Aorta (tissue), 5 donors: ENCODE results near the gene MYO1E. TPM values are rescaled to one million over a fixed set of nuclear protein-coding genes. Genes with fewer than 3 reads are reported as not detected.

Source experiments
- ATAC-seq: fragments of 200-7000 bp; cut with Tn5 transposase; one replicate; pipeline ENCODE4 v1.9.1; 2022; ENCODE audit warnings: moderate library complexity; ENCODE audit not compliant: low FRiP score
- DNase-seq, 2 donors: peaks; one replicate each; pipeline ENCODE4 v3.0.0-alpha.2; 2020
- H3K27ac ChIP-seq, 2 donors: one replicate each; pipeline ENCODE4 v1.5.1; 2013; ENCODE audit warnings: low read length in 2 of 2, mild to moderate bottlenecking in 2 of 2, moderate library complexity in 2 of 2, control low read depth in 1 of 2, inconsistent platforms in 1 of 2, low read depth in 1 of 2
- H3K27me3 ChIP-seq, 2 donors: one replicate each; pipeline ENCODE4 v1.6.1; 2013; ENCODE audit warnings: control low read depth in 1 of 2, low read length in 1 of 2, mild to moderate bottlenecking in 1 of 2, moderate library complexity in 1 of 2; ENCODE audit not compliant: insufficient read depth in 2 of 2, control insufficient read depth in 1 of 2
- H3K36me3 ChIP-seq, 2 donors: one replicate each; pipeline ENCODE4 v1.6.1; 2013; ENCODE audit warnings: control low read depth in 1 of 2, low read length in 1 of 2, mild to moderate bottlenecking in 1 of 2; ENCODE audit not compliant: insufficient read depth in 2 of 2, control insufficient read depth in 1 of 2
- H3K4me1 ChIP-seq, 2 donors: one replicate each; pipeline ENCODE4 v1.6.1; 2013; ENCODE audit warnings: low read length in 2 of 2, control low read depth in 1 of 2, mild to moderate bottlenecking in 1 of 2, moderate library complexity in 1 of 2; ENCODE audit not compliant: insufficient read depth in 2 of 2, control insufficient read depth in 1 of 2
- H3K4me3 ChIP-seq, 2 donors: one replicate each; pipeline ENCODE4 v1.5.1; 2013; ENCODE audit warnings: low read length in 2 of 2, control low read depth in 1 of 2, mild to moderate bottlenecking in 1 of 2
- H3K9me3 ChIP-seq: one replicate; pipeline ENCODE4 v1.6.1; 2013; ENCODE audit warnings: mild to moderate bottlenecking, low read length; ENCODE audit not compliant: control insufficient read depth
- WGBS, 2 donors: extraction: QIAGEN DNeasy Blood & Tissue Kit; methylation state at CpG; one replicate each; pipeline ENCODE4 v1.1.7; 2013; 5-methylcytosine and 5-hydroxymethylcytosine counted together
- intact Hi-C, 2 donors: fragments of 100-400 bp; cut with DNase I; formaldehyde crosslinking; loops; one replicate each; pipeline versions ENCODE4 v1.14.2 to v1.15.0; 2022
- polyA plus RNA-seq, 2 donors: library from polyadenylated mRNA; stranded (reverse); fragments of 200-250 nt; gene quantifications; one replicate each; pipeline ENCODE4 v1.2.3, GENCODE V29; 2013
- total RNA-seq, 2 donors: library from RNA; stranded (reverse); fragmentation: NEBNext Ultra II Directional; extraction: Animal tissue kit (Norgen Biotek cat#: 25700); gene quantifications; one replicate each; pipeline ENCODE4 v1.2.1, GENCODE V29; 2021
- donor health status: healthy with polysubstance abuse.
- donor health status: Bipolar disorder and iron deficiency.
- donor health status: DM: no; HTN: no; CAD: no.
- donor health status: DM: no; HTN: no; CAD: no.
- donor health status: DM: yes; HTN: yes; CAD: no.

MYO1E gene
- total and polyA plus RNA-seq, 4 donors = 44.6 to 225 (median 105) TPM

- no peak for DNase-seq
- no peaks in the 10 kb centered on the region for H3K9me3 ChIP-seq
- ATAC-seq = no peak
- 97 to 98% methylated on average over 5 of the region's 5 CpGs for WGBS, 2 donors
- H3K36me3 ChIP-seq = peaks cover 2 to 6% of the 10 kb centered on the region in 2 donors
- no peak overlapping the region for H3K27ac ChIP-seq
- intact Hi-C loops = loop anchor here (5.0 to 10.0 kb wide), 2 partner anchors 139 to 322 kb away; no protein-coding TSS in a partner anchor
- no peaks in the 10 kb centered on the region for H3K27me3 ChIP-seq
- H3K4me1 ChIP-seq = peaks cover 0 to 5% of the 10 kb centered on the region in 2 donors
- no peak overlapping the region for H3K4me3 ChIP-seq
These were observed 199.5 kb downstream of the MYO1E start for GRCh38 chr15:59173194-59173593.

- intact Hi-C loops = loop anchor here (5.0 to 10.0 kb wide), 2 partner anchors 140 to 322 kb away; no protein-coding TSS in a partner anchor
- ATAC-seq = no peak
- H3K4me3 ChIP-seq = no peak overlapping the region
- DNase-seq = no peak
- H3K36me3 ChIP-seq = peaks cover 2 to 4% of the 10 kb centered on the region in 2 donors
- 98 to 99% methylated on average over 7 of the region's 7 CpGs for WGBS, 2 donors
- no peak overlapping the region for H3K27ac ChIP-seq
- H3K27me3 ChIP-seq = no peaks in the 10 kb centered on the region
- H3K9me3 ChIP-seq = no peaks in the 10 kb centered on the region
- H3K4me1 ChIP-seq = peaks cover 0 to 5% of the 10 kb centered on the region in 2 donors
These were observed 200.3 kb downstream of the MYO1E start for GRCh38 chr15:59172289-59172901.

GRCh38 chr15:59171067-59171397 lies 201.6 kb downstream of the MYO1E start:
- WGBS, 2 donors = 96% methylated on average over 8 of the region's 8 CpGs
- ATAC-seq = no peak
- Histone ChIP-seq H3K9me3 (no peaks in the 10 kb centered on the region), H3K4me3 (no peak overlapping the region), H3K27ac (peak overlapping the region; percentile 55 to 63), H3K27me3 (no peaks in the 10 kb centered on the region), H3K4me1 (peaks cover under 1 to 10% of the 10 kb centered on the region in 2 donors), H3K36me3 (peaks cover 0 to 1% of the 10 kb centered on the region in 2 donors)
- intact Hi-C loops = loop anchor here (2.0 to 10.0 kb wide), 3 partner anchors 141 to 324 kb away; partner anchors contain the start of gene MYO1E (in 1 of the 2)
- no peak for DNase-seq

- peak; percentile 87 to 91 for DNase-seq
- intact Hi-C loops = loop anchor here (2.0 to 10.0 kb wide), 3 partner anchors 142 to 324 kb away; partner anchors contain the start of gene MYO1E (in 1 of the 2)
- peaks cover 0 to 1% of the 10 kb centered on the region in 2 donors for H3K36me3 ChIP-seq
- WGBS, 2 donors = 34 to 36% methylated on average over 12 of the region's 12 CpGs
- H3K27me3 ChIP-seq = no peaks in the 10 kb centered on the region
- peak overlapping the region; percentile 63 to 99 for H3K27ac ChIP-seq
- H3K9me3 ChIP-seq = no peaks in the 10 kb centered on the region
- ATAC-seq = peak; percentile 79
- H3K4me1 ChIP-seq = peaks cover 6 to 11% of the 10 kb centered on the region in 2 donors
- H3K4me3 ChIP-seq = no peak overlapping the region
These were observed 202.2 kb downstream of the MYO1E start for GRCh38 chr15:59170295-59171066.

GRCh38 chr15:59169251-59169708 lies 203.4 kb downstream of the MYO1E start:
- ATAC-seq = peak; percentile 88
- intact Hi-C loops = loop anchor here in 1 of 2 donors (5.0 kb wide), 2 partner anchors 53 to 68 kb away; no protein-coding TSS in a partner anchor

GRCh38 chr15:59168536-59168935 lies 204.1 kb downstream of the MYO1E start:
- no peak for ATAC-seq
- Histone ChIP-seq H3K36me3 (peaks cover 0 to 1% of the 10 kb centered on the region in 2 donors), H3K4me1 (peaks cover 6 to 11% of the 10 kb centered on the region in 2 donors), H3K9me3 (no peaks in the 10 kb centered on the region), H3K27me3 (no peaks in the 10 kb centered on the region), H3K4me3 (no peak overlapping the region), H3K27ac (peak overlapping the region; percentile 15 to 39)
- DNase-seq = no peak
- intact Hi-C loops = loop anchor here in 1 of 2 donors (5.0 kb wide), 2 partner anchors 54 to 69 kb away; no protein-coding TSS in a partner anchor
- WGBS, 2 donors = 68 to 72% methylated on average over 7 of the region's 7 CpGs

More at GRCh38 chr15:59169251-59169708, 203.4 kb downstream of the MYO1E start:
- peaks cover 0 to 1% of the 10 kb centered on the region in 2 donors for H3K36me3 ChIP-seq
- no peaks in the 10 kb centered on the region for H3K9me3 ChIP-seq
- H3K4me3 ChIP-seq = no peak overlapping the region
- no peak for DNase-seq
- H3K4me1 ChIP-seq = peaks cover 6 to 11% of the 10 kb centered on the region in 2 donors
- WGBS, 2 donors = 5 to 8% methylated on average over 3 of the region's 3 CpGs
- H3K27ac ChIP-seq = peak overlapping the region; percentile 20 to 80
- H3K27me3 ChIP-seq = no peaks in the 10 kb centered on the region

- peak overlapping the region in 1 of 2 donors; percentile 50 for H3K27ac ChIP-seq
- 46 to 55% methylated on average over 11 of the region's 11 CpGs for WGBS, 2 donors
- no peaks in the 10 kb centered on the region for H3K9me3 ChIP-seq
- intact Hi-C loops = loop anchor here in 1 of 2 donors (5.0 kb wide), 2 partner anchors 56 to 71 kb away; no protein-coding TSS in a partner anchor
- no peak overlapping the region for H3K4me3 ChIP-seq
- peaks cover 0 to 5% of the 10 kb centered on the region in 2 donors for H3K36me3 ChIP-seq
- ATAC-seq (no peak), DNase-seq (no peak)
- peaks cover 6 to 11% of the 10 kb centered on the region in 2 donors for H3K4me1 ChIP-seq
- no peaks in the 10 kb centered on the region for H3K27me3 ChIP-seq
These were observed 205.9 kb downstream of the MYO1E start for GRCh38 chr15:59166601-59167265.

GRCh38 chr15:59166166-59166565 lies 206.5 kb downstream of the MYO1E start:
- H3K36me3 ChIP-seq = peaks cover 0 to 5% of the 10 kb centered on the region in 2 donors
- ATAC-seq = no peak

More at GRCh38 chr15:59166166-59166565, 206.5 kb downstream of the MYO1E start:
- intact Hi-C loops = loop anchor here in 1 of 2 donors (5.0 kb wide), 2 partner anchors 56 to 71 kb away; no protein-coding TSS in a partner anchor
- Histone ChIP-seq H3K27ac (no peak overlapping the region), H3K9me3 (no peaks in the 10 kb centered on the region), H3K4me1 (peaks cover 6 to 11% of the 10 kb centered on the region in 2 donors), H3K4me3 (no peak overlapping the region), H3K27me3 (no peaks in the 10 kb centered on the region)
- 6 to 14% methylated on average over 4 of the region's 4 CpGs for WGBS, 2 donors
- DNase-seq = no peak
